SU-DHL-6 (cell line): ENCODE results near the gene RIPK4.

Experiments used
- H2AFZ ChIP-seq: fragments of 200-600 bp; sonication (generic); 2 replicates; pipeline ENCODE4 v1.6.1; 2014; ENCODE audit warnings: low read depth, mild to moderate bottlenecking, moderate library complexity, mixed read lengths, antibody characterized with exemption, low read length; ENCODE audit not compliant: severe bottlenecking
- H3F3A ChIP-seq: fragments of 200-600 bp; shearing (Covaris generic); 2 replicates; pipeline ENCODE4 v1.6.0; 2016; ENCODE audit warnings: antibody characterized with exemption, mild to moderate bottlenecking; ENCODE audit not compliant: insufficient read depth
- H3K27ac ChIP-seq: fragments of 200-600 bp; sonication (generic); 2 replicates; pipeline ENCODE4 v1.5.1; 2016; ENCODE audit warnings: low read depth, mild to moderate bottlenecking, low read length, moderate library complexity, mixed read lengths
- H3K27me3 ChIP-seq: fragments of 200-600 bp; sonication (generic), shearing (Covaris generic); 2 replicates; pipeline ENCODE4 v1.6.0; 2014; ENCODE audit warnings: mild to moderate bottlenecking, low read length
- H3K36me3 ChIP-seq: fragments of 200-600 bp; sonication (generic); 2 replicates; pipeline ENCODE4 v1.6.1; 2014; ENCODE audit warnings: mild to moderate bottlenecking, low read length, mixed read lengths
- H3K4me2 ChIP-seq: fragments of 300-600, 200-600 bp; shearing (Covaris generic), sonication (generic); 2 replicates; pipeline ENCODE4 v1.6.0; 2014; ENCODE audit warnings: low read length, low read depth, mild to moderate bottlenecking; ENCODE audit not compliant: poor library complexity, severe bottlenecking
- H3K4me3 ChIP-seq: fragments of 200-600 bp; sonication (generic); 2 replicates; pipeline ENCODE4 v1.5.1; 2014; ENCODE audit warnings: antibody characterized with exemption, low read length, mild to moderate bottlenecking, mixed read lengths; ENCODE audit not compliant: insufficient read depth, poor library complexity, severe bottlenecking
- H3K79me2 ChIP-seq: fragments of 200-600 bp; sonication (generic); 2 replicates; pipeline ENCODE4 v1.6.1; 2014; ENCODE audit warnings: mild to moderate bottlenecking, low read length, moderate library complexity; ENCODE audit not compliant: insufficient read depth
- H3K9ac ChIP-seq: fragments of 200-600 bp; sonication (generic); 2 replicates; pipeline ENCODE4 v1.7.0; 2014; ENCODE audit warnings: mild to moderate bottlenecking, low read length
- H3K9me2 ChIP-seq: fragments of 200-600 bp; sonication (generic); replicated peaks from 2 replicates; pipeline ENCODE4 v1.6.1; 2014; ENCODE audit warnings: low read length; ENCODE audit not compliant: insufficient read depth
- H3K9me3 ChIP-seq: fragments of 200-600 bp; sonication (generic); 2 replicates; pipeline ENCODE4 v1.6.1; 2014; ENCODE audit warnings: low read length, mixed read lengths; ENCODE audit not compliant: insufficient read depth
- H4K20me1 ChIP-seq: fragments of 200-600 bp; sonication (generic); 2 replicates; pipeline ENCODE4 v1.6.1; 2014; ENCODE audit warnings: low read depth, mild to moderate bottlenecking, antibody characterized with exemption, low read length, moderate library complexity, mixed read lengths
- EZH2phosphoT487 ChIP-seq: fragments of 200-600 bp; sonication (generic), shearing (Covaris generic); conservative IDR thresholded peaks from 2 replicates; pipeline ENCODE4 v1.6.1; 2018; ENCODE audit warnings: mild to moderate bottlenecking, antibody characterized with exemption, low read length, moderate library complexity, mixed read lengths
- TF ChIP-seq, protein P1 (sequence below): fragments of 200-600 bp; sonication (generic); IDR thresholded peaks from one replicate; pipeline ENCODE4 v1.5.1; 2017; ENCODE audit warnings: antibody characterized with exemption, mild to moderate bottlenecking, low read length, moderate library complexity; ENCODE audit not compliant: insufficient read depth, poor library complexity, severe bottlenecking

RIPK4 gene

GRCh38 chr21:41703857-41704501 lies 62.9 kb downstream of the RIPK4 start:
- Histone ChIP-seq H3K36me3 (no peaks in the 10 kb centered on the region), H3K4me2 (no peak overlapping the region), H3K9me2 (no peaks in the 10 kb centered on the region), H3K27me3 (no peaks in the 10 kb centered on the region), H3K9me3 (no peaks in the 10 kb centered on the region), H4K20me1 (no peaks in the 10 kb centered on the region), H3K27ac (no peak overlapping the region), H3K9ac (no peak overlapping the region), H3K4me3 (no peak overlapping the region), H3F3A (no peaks in the 10 kb centered on the region), H2AFZ (no peak overlapping the region), H3K79me2 (no peaks in the 10 kb centered on the region)
- TF ChIP-seq, protein P1, sequence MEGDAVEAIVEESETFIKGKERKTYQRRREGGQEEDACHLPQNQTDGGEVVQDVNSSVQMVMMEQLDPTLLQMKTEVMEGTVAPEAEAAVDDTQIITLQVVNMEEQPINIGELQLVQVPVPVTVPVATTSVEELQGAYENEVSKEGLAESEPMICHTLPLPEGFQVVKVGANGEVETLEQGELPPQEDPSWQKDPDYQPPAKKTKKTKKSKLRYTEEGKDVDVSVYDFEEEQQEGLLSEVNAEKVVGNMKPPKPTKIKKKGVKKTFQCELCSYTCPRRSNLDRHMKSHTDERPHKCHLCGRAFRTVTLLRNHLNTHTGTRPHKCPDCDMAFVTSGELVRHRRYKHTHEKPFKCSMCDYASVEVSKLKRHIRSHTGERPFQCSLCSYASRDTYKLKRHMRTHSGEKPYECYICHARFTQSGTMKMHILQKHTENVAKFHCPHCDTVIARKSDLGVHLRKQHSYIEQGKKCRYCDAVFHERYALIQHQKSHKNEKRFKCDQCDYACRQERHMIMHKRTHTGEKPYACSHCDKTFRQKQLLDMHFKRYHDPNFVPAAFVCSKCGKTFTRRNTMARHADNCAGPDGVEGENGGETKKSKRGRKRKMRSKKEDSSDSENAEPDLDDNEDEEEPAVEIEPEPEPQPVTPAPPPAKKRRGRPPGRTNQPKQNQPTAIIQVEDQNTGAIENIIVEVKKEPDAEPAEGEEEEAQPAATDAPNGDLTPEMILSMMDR: no peak
- no peak for TF ChIP-seq EZH2phosphoT487

GRCh38 chr21:41701749-41702148 lies 65.1 kb downstream of the RIPK4 start:
- no peak overlapping the region for H3K4me3 ChIP-seq
- H3K79me2 ChIP-seq: no peaks in the 10 kb centered on the region
- TF ChIP-seq, protein P1: no peak
- TF ChIP-seq EZH2phosphoT487: no peak
- H4K20me1 ChIP-seq: no peaks in the 10 kb centered on the region
- no peaks in the 10 kb centered on the region for H3K9me3 ChIP-seq
- H3F3A ChIP-seq: no peaks in the 10 kb centered on the region
- no peak overlapping the region for H2AFZ ChIP-seq
- no peaks in the 10 kb centered on the region for H3K9me2 ChIP-seq
- H3K27me3 ChIP-seq: no peaks in the 10 kb centered on the region
- H3K36me3 ChIP-seq: no peaks in the 10 kb centered on the region
- no peak overlapping the region for H3K4me2 ChIP-seq
- no peak overlapping the region for H3K27ac ChIP-seq
- no peak overlapping the region for H3K9ac ChIP-seq

- Histone ChIP-seq H3K9ac (no peak overlapping the region), H3F3A (no peaks in the 10 kb centered on the region), H3K9me3 (no peaks in the 10 kb centered on the region), H4K20me1 (no peaks in the 10 kb centered on the region), H3K27me3 (no peaks in the 10 kb centered on the region), H2AFZ (no peak overlapping the region), H3K4me3 (no peak overlapping the region), H3K36me3 (no peaks in the 10 kb centered on the region), H3K27ac (no peak overlapping the region), H3K79me2 (no peaks in the 10 kb centered on the region), H3K9me2 (no peaks in the 10 kb centered on the region), H3K4me2 (no peak overlapping the region)
- TF ChIP-seq EZH2phosphoT487: no peak
- TF ChIP-seq, protein P1: no peak
Observed at GRCh38 chr21:41699311-41699710, 67.5 kb downstream of the RIPK4 start.
